Uterus (tissue), 2 donors: ENCODE results near the gene FUCA2.

Experiments used
- POLR2A ChIP-seq, 2 donors: fragments of 450-650 bp; IDR thresholded peaks; one replicate each; pipeline ENCODE4 v1.6.1; 2016; ENCODE audit warnings: antibody characterized with exemption in 2 of 2, mild to moderate bottlenecking in 1 of 2, moderate library complexity in 1 of 2
- TF ChIP-seq, protein P1 (sequence below), 4 experiments: fragments of 200-600 bp in 2 of 4; fragments of 450-650 bp in 2 of 4; sonication (generic) in 2 of 4; IDR thresholded peaks; one replicate each; pipeline ENCODE4 v1.5.1; 2016 to 2019; ENCODE audit warnings: antibody characterized with exemption in 4 of 4, mild to moderate bottlenecking in 2 of 4, moderate library complexity in 1 of 4

DNA sequence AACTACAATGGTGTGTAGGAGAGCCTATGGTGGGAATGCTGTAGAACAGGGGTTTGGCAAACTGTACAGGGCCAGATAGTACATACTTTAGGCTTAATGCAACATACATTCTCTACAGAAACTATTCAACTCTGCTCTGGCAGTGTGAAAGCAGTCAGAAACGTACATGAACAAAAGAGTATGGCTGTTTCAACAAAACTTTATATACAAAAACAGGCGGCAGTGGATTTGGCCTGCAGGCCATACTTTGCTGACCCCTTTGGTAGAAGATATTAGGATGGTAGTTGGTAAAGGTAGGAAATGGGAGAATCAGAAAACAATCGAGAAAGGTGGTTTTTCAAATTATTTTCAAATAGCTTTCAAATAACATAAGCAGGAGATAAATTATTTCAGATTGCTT is 24.8 kb downstream of the FUCA2 start:
- TF ChIP-seq, protein P1, sequence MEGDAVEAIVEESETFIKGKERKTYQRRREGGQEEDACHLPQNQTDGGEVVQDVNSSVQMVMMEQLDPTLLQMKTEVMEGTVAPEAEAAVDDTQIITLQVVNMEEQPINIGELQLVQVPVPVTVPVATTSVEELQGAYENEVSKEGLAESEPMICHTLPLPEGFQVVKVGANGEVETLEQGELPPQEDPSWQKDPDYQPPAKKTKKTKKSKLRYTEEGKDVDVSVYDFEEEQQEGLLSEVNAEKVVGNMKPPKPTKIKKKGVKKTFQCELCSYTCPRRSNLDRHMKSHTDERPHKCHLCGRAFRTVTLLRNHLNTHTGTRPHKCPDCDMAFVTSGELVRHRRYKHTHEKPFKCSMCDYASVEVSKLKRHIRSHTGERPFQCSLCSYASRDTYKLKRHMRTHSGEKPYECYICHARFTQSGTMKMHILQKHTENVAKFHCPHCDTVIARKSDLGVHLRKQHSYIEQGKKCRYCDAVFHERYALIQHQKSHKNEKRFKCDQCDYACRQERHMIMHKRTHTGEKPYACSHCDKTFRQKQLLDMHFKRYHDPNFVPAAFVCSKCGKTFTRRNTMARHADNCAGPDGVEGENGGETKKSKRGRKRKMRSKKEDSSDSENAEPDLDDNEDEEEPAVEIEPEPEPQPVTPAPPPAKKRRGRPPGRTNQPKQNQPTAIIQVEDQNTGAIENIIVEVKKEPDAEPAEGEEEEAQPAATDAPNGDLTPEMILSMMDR (IDR thresholded peaks at IDR 0.05), result no peak
- TF ChIP-seq POLR2A (IDR thresholded peaks at IDR 0.05), result no peak
